SK-N-SH treated with all-trans-retinoic acid at 6 μM for 48 hours (cell line): ENCODE results near the gene PPP1R2.

Experiments used
- ZC3H10 ChIP-seq: fragments of 250-450 bp; sonication (Bioruptor Pico); IDR thresholded peaks from 2 replicates; pipeline ENCODE4 v1.5.1; 2021; ENCODE audit warnings: mild to moderate bottlenecking, moderate library complexity
- ZNF70 ChIP-seq: fragments of 450-650 bp; formaldehyde crosslinking; IDR thresholded peaks from 2 replicates; pipeline ENCODE4 v1.5.0; 2020; ENCODE audit warnings: mild to moderate bottlenecking, moderate library complexity

- TF ChIP-seq ZC3H10: no peak
- no peak for TF ChIP-seq ZNF70
Measured at GRCh38 chr3:195517030-195517429, 26.1 kb downstream of the PPP1R2 start.
